Mesenchymal stem cell (in vitro differentiated cells and primary cell): ENCODE results near the gene UNC5B.
A peak's percentile ranks its signal among the peaks of the same experiment; 100 is the strongest.

Source experiments
- DNase-seq: peaks from one replicate; pipeline ENCODE4 v3.0.0-alpha.2; 2013
- H2AFZ ChIP-seq: one replicate; pipeline ENCODE4 v1.6.1; 2013; ENCODE audit warnings: low read depth, mild to moderate bottlenecking, control low read depth, inconsistent platforms, low read length, moderate library complexity
- H2AK5ac ChIP-seq: 2 replicates; pipeline ENCODE4 v1.6.1; 2013; ENCODE audit warnings: low read length, moderate library complexity, mild to moderate bottlenecking, inconsistent platforms; ENCODE audit not compliant: severe bottlenecking
- H2BK120ac ChIP-seq: one replicate; pipeline ENCODE4 v1.6.1; 2013; ENCODE audit warnings: low read depth, mild to moderate bottlenecking, inconsistent platforms, low read length, moderate library complexity
- H2BK12ac ChIP-seq, 2 experiments: one replicate each; pipeline ENCODE4 v1.6.1; 2013; ENCODE audit warnings: inconsistent platforms in 2 of 2, low read length in 2 of 2, mild to moderate bottlenecking in 2 of 2, moderate library complexity in 2 of 2, control low read depth in 1 of 2
- H2BK15ac ChIP-seq: one replicate; pipeline ENCODE4 v1.6.1; 2013; ENCODE audit warnings: mild to moderate bottlenecking, low read depth, inconsistent platforms; ENCODE audit not compliant: poor library complexity, severe bottlenecking
- H2BK5ac ChIP-seq: 2 replicates; pipeline ENCODE4 v1.6.1; 2013; ENCODE audit warnings: low read depth, mild to moderate bottlenecking, low read length, control low read depth, inconsistent platforms; ENCODE audit not compliant: poor library complexity, severe bottlenecking
- H3K14ac ChIP-seq, 2 experiments: one replicate each; pipeline ENCODE4 v1.6.1; 2013; ENCODE audit warnings: inconsistent platforms in 2 of 2, low read length in 2 of 2, control low read depth in 1 of 2, mild to moderate bottlenecking in 1 of 2, moderate library complexity in 1 of 2
- H3K18ac ChIP-seq, 2 experiments: one replicate each; pipeline ENCODE4 v1.6.1; 2013; ENCODE audit warnings: inconsistent platforms in 2 of 2, low read length in 2 of 2, control low read depth in 1 of 2, low read depth in 1 of 2, mild to moderate bottlenecking in 1 of 2
- H3K23ac ChIP-seq, 2 experiments: one replicate each; pipeline ENCODE4 v1.6.1; 2013; ENCODE audit warnings: inconsistent platforms in 2 of 2, low read length in 2 of 2, mild to moderate bottlenecking in 2 of 2, moderate library complexity in 2 of 2, control low read depth in 1 of 2
- H3K27ac ChIP-seq: 2 replicates; pipeline ENCODE4 v1.5.1; 2013; ENCODE audit warnings: mild to moderate bottlenecking, moderate library complexity, low read length, control low read depth, inconsistent platforms; ENCODE audit not compliant: poor library complexity, severe bottlenecking
- H3K27me3 ChIP-seq, 2 experiments: 2 replicates each; pipeline versions ENCODE4 v1.6.1 to v1.7.0; 2013; ENCODE audit warnings: low read length in 2 of 2, mild to moderate bottlenecking in 2 of 2, moderate library complexity in 2 of 2, control low read depth in 1 of 2, inconsistent platforms in 1 of 2; ENCODE audit not compliant: control insufficient read depth in 1 of 2, insufficient read depth in 1 of 2
- H3K36me3 ChIP-seq, 2 experiments: 2 replicates each; pipeline versions ENCODE4 v1.6.1 to v1.7.0; 2013; ENCODE audit warnings: low read length in 2 of 2, control low read depth in 1 of 2, inconsistent platforms in 1 of 2, low read depth in 1 of 2, mild to moderate bottlenecking in 1 of 2; ENCODE audit not compliant: insufficient read depth in 2 of 2, control insufficient read depth in 1 of 2
- H3K4ac ChIP-seq, 2 experiments: one replicate each; pipeline ENCODE4 v1.6.1; 2013; ENCODE audit warnings: inconsistent platforms in 2 of 2, low read length in 2 of 2, mild to moderate bottlenecking in 2 of 2, moderate library complexity in 2 of 2, control low read depth in 1 of 2, low read depth in 1 of 2
- H3K4me1 ChIP-seq: 2 replicates; pipeline ENCODE4 v1.6.1; 2013; ENCODE audit warnings: low read depth, low read length, control low read depth; ENCODE audit not compliant: control insufficient read depth, insufficient read depth
- H3K4me2 ChIP-seq: 2 replicates; pipeline ENCODE4 v1.6.1; 2013; ENCODE audit warnings: low read length, mild to moderate bottlenecking, inconsistent platforms; ENCODE audit not compliant: poor library complexity, severe bottlenecking
- H3K4me3 ChIP-seq, 2 experiments: 2 replicates each; pipeline versions ENCODE4 v1.5.1 to v1.7.0; 2013; ENCODE audit warnings: low read length in 2 of 2, mild to moderate bottlenecking in 2 of 2, control low read depth in 1 of 2, low read depth in 1 of 2; ENCODE audit not compliant: insufficient read depth in 1 of 2
- H3K79me1 ChIP-seq: replicated peaks from 2 replicates; pipeline ENCODE4 v1.6.1; 2013; ENCODE audit warnings: mild to moderate bottlenecking, control low read depth, low read length, inconsistent platforms; ENCODE audit not compliant: poor library complexity, severe bottlenecking
- H3K9ac ChIP-seq: 2 replicates; pipeline ENCODE4 v1.7.0; 2013; ENCODE audit warnings: mild to moderate bottlenecking, low read length, moderate library complexity
- H3K9me3 ChIP-seq: 2 replicates; pipeline ENCODE4 v1.7.0; 2013; ENCODE audit warnings: mild to moderate bottlenecking, low read length; ENCODE audit not compliant: control insufficient read depth
- H4K8ac ChIP-seq: one replicate; pipeline ENCODE4 v1.6.1; 2013; ENCODE audit warnings: inconsistent platforms, mild to moderate bottlenecking, low read length, moderate library complexity
- H4K91ac ChIP-seq: one replicate; pipeline ENCODE4 v1.6.1; 2013; ENCODE audit warnings: mild to moderate bottlenecking, low read length, inconsistent platforms
- WGBS: methylation state at CpG from one replicate; pipeline ENCODE4 v1.1.7; 2013; ENCODE audit warnings: mixed read lengths; 5-methylcytosine and 5-hydroxymethylcytosine counted together

Gene UNC5B

GRCh38 chr10:71260622-71261325 is 48.4 kb downstream of the UNC5B start:
- H3K23ac ChIP-seq = no peak overlapping the region
- no peaks in the 10 kb centered on the region for H3K9me3 ChIP-seq
- peak overlapping the region; percentile 71 for H2BK120ac ChIP-seq
- H3K27me3 ChIP-seq = peaks cover 0 to 61% of the 10 kb centered on the region in 2 experiments
- peak overlapping the region; percentile 8 to 83 for H3K4ac ChIP-seq
- H3K36me3 ChIP-seq = no peaks in the 10 kb centered on the region
- H2BK5ac ChIP-seq = no peak overlapping the region
- H4K91ac ChIP-seq = peak overlapping the region; percentile 52
- H2BK12ac ChIP-seq = peak overlapping the region; percentile 27 to 63
- DNase-seq = peak; percentile 92
- peak overlapping the region; percentile 13 for H3K4me2 ChIP-seq
- no peak overlapping the region for H2BK15ac ChIP-seq
- H2AFZ ChIP-seq = no peak overlapping the region
- H3K4me1 ChIP-seq = peaks cover 11% of the 10 kb centered on the region
- no peak overlapping the region for H2AK5ac ChIP-seq
- H3K18ac ChIP-seq = peak overlapping the region; percentile 17 to 81
- H3K14ac ChIP-seq = peak overlapping the region in 1 of 2 experiments; percentile 35
- 22% methylated on average over 13 of the region's 13 CpGs for WGBS
- no peaks in the 10 kb centered on the region for H3K79me1 ChIP-seq
- H3K9ac ChIP-seq = peak overlapping the region; percentile 67
- H4K8ac ChIP-seq = peak overlapping the region; percentile 73
- peak overlapping the region in 1 of 2 experiments; percentile 2 for H3K4me3 ChIP-seq
- H3K27ac ChIP-seq = no peak overlapping the region

GRCh38 chr10:71262027-71262426 is 49.7 kb downstream of the UNC5B start:
- Histone ChIP-seq H2AFZ (no peak overlapping the region), H3K14ac (no peak overlapping the region), H3K4me2 (no peak overlapping the region), H2BK12ac (no peak overlapping the region), H3K79me1 (no peaks in the 10 kb centered on the region), H4K8ac (no peak overlapping the region), H3K23ac (no peak overlapping the region), H3K27me3 (peaks cover 0 to 74% of the 10 kb centered on the region in 2 experiments), H3K9ac (no peak overlapping the region), H2AK5ac (no peak overlapping the region), H3K9me3 (no peaks in the 10 kb centered on the region), H4K91ac (no peak overlapping the region), H3K27ac (no peak overlapping the region), H2BK5ac (no peak overlapping the region), H3K4ac (no peak overlapping the region), H2BK120ac (no peak overlapping the region), H3K18ac (peak overlapping the region; percentile 28 to 29), H3K36me3 (no peaks in the 10 kb centered on the region), H2BK15ac (peak overlapping the region; percentile 54), H3K4me3 (no peak overlapping the region), H3K4me1 (peaks cover 11% of the 10 kb centered on the region)
- DNase-seq = no peak
- 28% methylated on average over 5 of the region's 8 CpGs for WGBS

DNA sequence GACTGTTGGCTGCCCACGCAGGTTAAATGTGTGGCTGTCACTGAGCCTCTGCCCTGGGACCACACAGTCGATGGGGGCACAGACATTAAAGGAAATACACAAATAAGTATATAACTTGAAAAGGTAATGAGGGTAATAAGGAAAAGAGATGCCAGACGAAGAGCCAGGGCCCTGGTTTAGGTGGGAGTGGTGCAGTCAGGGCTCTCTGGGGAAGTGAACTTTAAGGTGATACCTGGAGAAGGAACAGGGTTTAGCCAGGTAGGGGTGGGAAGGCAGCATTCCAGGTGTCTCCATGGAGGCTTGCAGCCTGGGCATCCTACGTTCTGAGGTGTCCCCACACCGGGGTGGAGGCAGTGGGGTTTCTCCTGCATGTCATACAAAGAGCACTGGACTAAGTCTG is 50.4 kb downstream of the UNC5B start:
- Histone ChIP-seq H3K4me2 (no peak overlapping the region), H3K4me3 (no peak overlapping the region), H3K14ac (peak overlapping the region in 1 of 2 experiments; percentile 53), H2AFZ (no peak overlapping the region), H2BK5ac (no peak overlapping the region), H3K4me1 (peaks cover 11% of the 10 kb centered on the region), H3K23ac (peak overlapping the region in 1 of 2 experiments; percentile 44), H2BK120ac (peak overlapping the region; percentile 42), H3K79me1 (no peaks in the 10 kb centered on the region), H3K18ac (no peak overlapping the region), H2BK12ac (no peak overlapping the region), H3K27me3 (peaks cover 0 to 75% of the 10 kb centered on the region in 2 experiments), H3K4ac (peak overlapping the region in 1 of 2 experiments; percentile 19), H2BK15ac (peak overlapping the region; percentile 83), H4K91ac (peak overlapping the region; percentile 47), H3K9ac (no peak overlapping the region), H3K27ac (no peak overlapping the region), H2AK5ac (no peak overlapping the region), H3K36me3 (no peaks in the 10 kb centered on the region), H4K8ac (peak overlapping the region; percentile 20), H3K9me3 (no peaks in the 10 kb centered on the region)
- 85% methylated on average over 5 of the region's 5 CpGs for WGBS
- no peak for DNase-seq

GRCh38 chr10:71263376-71263775 is 51.0 kb downstream of the UNC5B start:
- H3K4me1 ChIP-seq = peaks cover 11% of the 10 kb centered on the region
- peak overlapping the region; percentile 13 to 26 for H3K4ac ChIP-seq
- peak overlapping the region; percentile 12 for H4K8ac ChIP-seq
- WGBS = 38% methylated on average over 9 of the region's 9 CpGs
- H2BK5ac ChIP-seq = no peak overlapping the region
- H3K79me1 ChIP-seq = no peaks in the 10 kb centered on the region
- H2AK5ac ChIP-seq = no peak overlapping the region
- H2BK12ac ChIP-seq = peak overlapping the region in 1 of 2 experiments; percentile 85
- peaks cover 0 to 73% of the 10 kb centered on the region in 2 experiments for H3K27me3 ChIP-seq
- H3K4me3 ChIP-seq = no peak overlapping the region
- peak overlapping the region; percentile 9 to 85 for H3K18ac ChIP-seq
- peak overlapping the region in 1 of 2 experiments; percentile 53 for H3K14ac ChIP-seq
- H3K36me3 ChIP-seq = no peaks in the 10 kb centered on the region
- peak overlapping the region; percentile 42 for H2BK120ac ChIP-seq
- H4K91ac ChIP-seq = peak overlapping the region; percentile 47
- no peak overlapping the region for H2BK15ac ChIP-seq
- no peaks in the 10 kb centered on the region for H3K9me3 ChIP-seq
- H3K23ac ChIP-seq = peak overlapping the region in 1 of 2 experiments; percentile 44
- H3K27ac ChIP-seq = no peak overlapping the region
- no peak for DNase-seq
- no peak overlapping the region for H3K4me2 ChIP-seq
- H3K9ac ChIP-seq = no peak overlapping the region
- no peak overlapping the region for H2AFZ ChIP-seq
